K562 (cell line): ENCODE results near the gene ADCY1. TPM values are rescaled to one million over a fixed set of nuclear protein-coding genes. Genes with fewer than 3 reads are reported as not detected.

Experiments
- ATAC-seq: fragments of 200-7000 bp; cut with Tn5 transposase; 3 replicates; pipeline ENCODE4 v1.9.1; 2020; ENCODE audit warnings: moderate library complexity
- BruUV-seq: library from RNA; stranded (reverse); fragments of 400-500 nt; replicated peaks from 2 replicates; lab custom pipeline; 2021; lab: Mats Ljungman, UMichigan
- CTCF ChIA-PET: fragments of 300-600 bp; formaldehyde crosslinking; extraction: SDS; loops from one replicate; lab custom pipeline; 2021; ENCODE audit warnings: low intra/inter-chr PET ratio; lab: Yijun Ruan, JAX
- POLR2A ChIA-PET: fragments of 300-600, 350-650 bp; sonication (Branson Sonifier 250); formaldehyde crosslinking; extraction: SDS; loops from one replicate; lab custom pipeline; 2021; ENCODE audit warnings: antibody characterized with exemption, inconsistent platforms; lab: Yijun Ruan, JAX
- DNase-seq, 4 experiments: peaks; one replicate each; pipeline versions ENCODE4 v3.0.0 to v3.0.0-alpha.2; 2011 to 2018; ENCODE audit warnings: low spot score in 3 of 4, mixed read lengths in 3 of 4; ENCODE audit errors: extremely low read depth in 1 of 4
- FAIRE-seq: peaks from 2 replicates; lab custom pipeline; 2011; peaks lifted over from hg19 to GRCh38; lab: Jason Lieb, UNC
- H2AFZ ChIP-seq: 2 replicates; pipeline ENCODE4 v1.6.0; 2011; ENCODE audit warnings: low read depth, low read length, control low read depth, inconsistent platforms
- H3K27ac ChIP-seq: fragments of 200-600 bp; 3 replicates; pipeline ENCODE4 v1.8.0; 2011; ENCODE audit warnings: low read depth, mild to moderate bottlenecking, control low read depth, inconsistent platforms, low read length, moderate library complexity, mixed read lengths; ENCODE audit errors: extremely low read depth
- H3K27me3 ChIP-seq, 2 experiments: fragments of 300-600 bp in 1 of 2; 2 replicates in 1 of 2; 3 replicates in 1 of 2; pipeline versions ENCODE4 v1.6.0 to v1.8.0; 2011; ENCODE audit warnings: inconsistent platforms in 2 of 2, low read length in 2 of 2, mild to moderate bottlenecking in 1 of 2, mixed read lengths in 1 of 2, moderate library complexity in 1 of 2; ENCODE audit not compliant: control insufficient read depth in 2 of 2, insufficient read depth in 2 of 2
- H3K36me3 ChIP-seq: fragments of 300-600 bp; 3 replicates; pipeline ENCODE4 v1.8.0; 2011; ENCODE audit warnings: mild to moderate bottlenecking, low read length, inconsistent platforms; ENCODE audit not compliant: control insufficient read depth, insufficient read depth
- H3K4me1 ChIP-seq, 2 experiments: fragments of 200-600 bp in 1 of 2; replicated peaks in 1 of 2; 2 replicates in 1 of 2; 3 replicates in 1 of 2; pipeline versions ENCODE4 v1.5.1 to v1.8.0; 2011; ENCODE audit warnings: inconsistent platforms in 2 of 2, low read length in 2 of 2, mild to moderate bottlenecking in 1 of 2, mixed read lengths in 1 of 2, moderate library complexity in 1 of 2; ENCODE audit not compliant: control insufficient read depth in 2 of 2, insufficient read depth in 2 of 2
- H3K4me2 ChIP-seq: 2 replicates; pipeline ENCODE4 v1.6.1; 2011; ENCODE audit warnings: low read length, control low read depth, inconsistent platforms, mixed read lengths; ENCODE audit not compliant: insufficient read depth
- H3K4me3 ChIP-seq: fragments of 200-600 bp; sonication (generic), shearing (Covaris generic); 2 replicates; pipeline ENCODE4 v1.5.1; 2016; ENCODE audit warnings: control low read depth, inconsistent platforms
- H3K79me2 ChIP-seq: fragments of 200-600 bp; 3 replicates; pipeline ENCODE4 v1.8.0; 2011; ENCODE audit warnings: low read length, inconsistent platforms; ENCODE audit not compliant: control insufficient read depth, insufficient read depth
- H3K9ac ChIP-seq, 2 experiments: 2 replicates each; pipeline versions ENCODE4 v1.6.0 to v1.6.1; 2011; ENCODE audit warnings: low read depth in 2 of 2, low read length in 2 of 2, control low read depth in 1 of 2, inconsistent platforms in 1 of 2, mild to moderate bottlenecking in 1 of 2, mixed read lengths in 1 of 2; ENCODE audit not compliant: insufficient read depth in 1 of 2
- H3K9me1 ChIP-seq: one replicate; pipeline ENCODE4 v1.6.0; 2011; ENCODE audit warnings: inconsistent platforms, mild to moderate bottlenecking, low read length, moderate library complexity; ENCODE audit not compliant: control insufficient read depth, insufficient read depth
- H3K9me3 ChIP-seq: replicated peaks from 2 replicates; pipeline ENCODE4 v1.5.1; 2011; ENCODE audit warnings: low read depth, low read length, inconsistent platforms; ENCODE audit not compliant: control insufficient read depth, insufficient read depth
- H4K20me1 ChIP-seq: replicated peaks from 2 replicates; pipeline ENCODE4 v1.6.1; 2011; ENCODE audit warnings: low read length, inconsistent platforms, mixed read lengths; ENCODE audit not compliant: control insufficient read depth, insufficient read depth
- ARNT ChIP-seq, 2 experiments: fragments of 450-650 bp; IDR thresholded peaks; 2 replicates each; pipeline ENCODE4 v1.6.1; 2016; ENCODE audit warnings: mild to moderate bottlenecking in 1 of 2
- DACH1 ChIP-seq: fragments of 450-650 bp; IDR thresholded peaks from 2 replicates; pipeline ENCODE4 v1.6.1; 2018; ENCODE audit not compliant: partially characterized antibody
- EZH2 ChIP-seq: IDR thresholded peaks from 2 replicates; pipeline ENCODE4 v1.6.1; 2012; ENCODE audit warnings: low read depth, mild to moderate bottlenecking, inconsistent platforms, low read length, borderline replicate concordance
- FOXA1 ChIP-seq: fragments of 450-650 bp; IDR thresholded peaks from 2 replicates; pipeline ENCODE4 v1.6.1; 2016; ENCODE audit warnings: mild to moderate bottlenecking, borderline replicate concordance
- MBD1 ChIP-seq: fragments of 250-450 bp; sonication (Bioruptor Pico); IDR thresholded peaks from 2 replicates; pipeline ENCODE4 v1.8.0; 2022; ENCODE audit warnings: inconsistent platforms
- MIER1 ChIP-seq: fragments of 450-650 bp; IDR thresholded peaks from 2 replicates; pipeline ENCODE4 v1.6.1; 2016; ENCODE audit warnings: antibody characterized with exemption, mild to moderate bottlenecking, low read depth
- ZNF436 ChIP-seq: fragments of 250-450, 450-650 bp; sonication (Bioruptor Pico); formaldehyde crosslinking; IDR thresholded peaks from 2 replicates; pipeline ENCODE4 v1.7.0; 2020; ENCODE audit warnings: mild to moderate bottlenecking
- ZNF512 ChIP-seq: IDR thresholded peaks from 2 replicates; pipeline ENCODE4 v1.6.1; 2016; ENCODE audit warnings: missing genetic modification characterization, missing compliant biosample characterization
- ZNF740 ChIP-seq, 3 experiments: fragments of 200-800 bp in 1 of 3; sonication (Bioruptor generic) in 1 of 3; sonication (generic) in 1 of 3; formaldehyde crosslinking in 1 of 3; IDR thresholded peaks; 2 replicates each; pipeline versions ENCODE4 v1.6.1 to v1.8.0; 2016 to 2022; ENCODE audit warnings: mild to moderate bottlenecking in 2 of 3, missing compliant biosample characterization in 2 of 3, missing genetic modification characterization in 2 of 3, missing genetic modification reagents in 1 of 3
- WGBS: fragments of 100-300 bp; shearing (Covaris generic); methylation state at CpG from one replicate; pipeline ENCODE4 v1.1.6; 2016; ENCODE audit warnings: low coverage, mixed read lengths; ENCODE audit not compliant: insufficient coverage; ENCODE audit errors: missing lambda C conversion rate; 5-methylcytosine and 5-hydroxymethylcytosine counted together
- in situ Hi-C: fragments of 300-500 bp; cut with MboI; formaldehyde crosslinking; loops from 4 replicates; pipeline ENCODE4 v1.15.0; 2018; ENCODE audit warnings: inconsistent platforms, mixed read lengths
- intact Hi-C: fragments of 100-400 bp; cut with micrococcal nuclease; formaldehyde crosslinking; loops from 2 replicates; pipeline ENCODE4 v1.14.2; 2022
- polyA plus RNA-seq, 8 experiments: library from polyadenylated mRNA; depleted of rRNA in 4 of 8; stranded (reverse) in 5 of 8; unstranded in 3 of 8; fragments of >200 nt; fragmentation: Nextera tagmentation in 2 of 8; fragmentation: Illumina TruSeq in 1 of 8; extraction: Ambion mirVana in 2 of 8; extraction: Trizol in 1 of 8; gene quantifications; 2 replicates each; pipeline versions ENCODE4 v1.2.1 to v1.2.3, GENCODE V29; 2011 to 2014; ENCODE audit warnings: inconsistent platforms in 1 of 8, missing spikeins in 1 of 8
- total RNA-seq, 7 experiments: library from RNA; depleted of rRNA in 6 of 7; stranded (reverse); fragments of >200 nt in 6 of 7; fragmentation: Illumina TruSeq in 2 of 7; extraction: Trizol in 2 of 7; gene quantifications; 2 replicates each; pipeline versions ENCODE4 v1.2.1 to v1.2.3, GENCODE V29; 2011 to 2021; ENCODE audit warnings: low replicate concordance in 1 of 7

The ADCY1 gene
- total and polyA plus RNA-seq, 9 of the 15 experiments (the other 6 are each of a cell fraction or from before 2014, with no cell fraction given): under 0.01 to 0.18 (median 0.10) TPM; not detected in 4

- Histone ChIP-seq H4K20me1 (no peaks in the 10 kb centered on the region), H2AFZ (no peak overlapping the region), H3K4me1 (peaks cover 0 to 5% of the 10 kb centered on the region in 2 experiments; a peak in 1 of 5 replicates), H3K9ac (no peak overlapping the region), H3K4me2 (no peak overlapping the region), H3K79me2 (no peaks in the 10 kb centered on the region), H3K9me3 (no peaks in the 10 kb centered on the region), H3K27me3 (no peaks in the 10 kb centered on the region; a peak in 2 of 5 replicates), H3K27ac (no peak overlapping the region), H3K9me1 (no peaks in the 10 kb centered on the region), H3K4me3 (no peak overlapping the region), H3K36me3 (no peaks in the 10 kb centered on the region)
- ChIA-PET POLR2A (no interaction called here), CTCF (no interaction called here)
- DNase-seq (no peak), FAIRE-seq (no peak), ATAC-seq (no peak)
- WGBS: 0% methylated on average over 9 of the region's 9 CpGs
- no peak for TF ChIP-seq MIER1
- TF ChIP-seq EZH2: no peak
- TF ChIP-seq ZNF512: no peak
- TF ChIP-seq MBD1 (CRISPR knock-in tag): no peak
- TF ChIP-seq FOXA1: no peak
- TF ChIP-seq DACH1: no peak
- no peak for TF ChIP-seq ZNF740 (CRISPR knock-in tag; IDR thresholded peaks at IDR 0.05)
- no peak for TF ChIP-seq ZNF740 (tag; IDR thresholded peaks at IDR 0.05)
- no peak for TF ChIP-seq ARNT (IDR thresholded peaks at IDR 0.05)
- no peak for TF ChIP-seq ZNF436
- intact Hi-C loops (no loop called here), in situ Hi-C loops (no loop called here)
- no TSS peak for BruUV-seq
Measured at GRCh38 chr7:45582868-45583277, 8.7 kb downstream of the ADCY1 start.
